GM13977 (cell line): ENCODE measurements around the gene ABLIM3.

Source experiments
- DNase-seq: peaks from one replicate; pipeline ENCODE4 v3.0.0; 2012; ENCODE audit warnings: low spot score
- CTCF ChIP-seq: IDR thresholded peaks from 2 replicates; pipeline ENCODE4 v1.5.1; 2012; ENCODE audit warnings: mild to moderate bottlenecking, control low read depth; ENCODE audit not compliant: insufficient read depth; ENCODE audit errors: extremely low read depth, missing control alignments
- in situ Hi-C: fragments of 300-500 bp; cut with MboI; formaldehyde crosslinking; loops from one replicate; pipeline ENCODE4 v1.12.0; 2022; ENCODE audit warnings: low sequenced_read_pairs, low pct_unique_long_range_greater_than_20kb, mixed read lengths, inconsistent platforms; ENCODE audit not compliant: unreplicated experiment

The ABLIM3 gene

GRCh38 chr5:149147676-149148075 lies 6.4 kb downstream of the ABLIM3 start:
- DNase-seq: no peak
- TF ChIP-seq CTCF: no peak
- in situ Hi-C loops: no loop called here

- in situ Hi-C loops: no loop called here
- no peak for DNase-seq
- TF ChIP-seq CTCF: no peak
Observed at GRCh38 chr5:149149942-149150341, 8.6 kb downstream of the ABLIM3 start.

- in situ Hi-C loops: no loop called here
- no peak for TF ChIP-seq CTCF
- no peak for DNase-seq
Observed at GRCh38 chr5:149150457-149150856, 9.2 kb downstream of the ABLIM3 start.

GRCh38 chr5:149151717-149152116 lies 10.4 kb downstream of the ABLIM3 start:
- no peak for TF ChIP-seq CTCF
- in situ Hi-C loops: no loop called here
- DNase-seq: no peak

- no peak for TF ChIP-seq CTCF
- in situ Hi-C loops: no loop called here
- DNase-seq: no peak
Observed at GRCh38 chr5:149152317-149152746, 11.0 kb downstream of the ABLIM3 start.

- TF ChIP-seq CTCF: no peak
- in situ Hi-C loops: no loop called here
- no peak for DNase-seq
Observed at GRCh38 chr5:149153193-149153750, 12.0 kb downstream of the ABLIM3 start.
